Mesodermal cell (in vitro differentiated cells): Measurements from ENCODE around the gene SYNDIG1.
"Not testable (repeated sequence)": the region's sequence is repeated elsewhere in the genome, so short reads cannot be mapped to it uniquely, and the experiment has no call there.

Experiments
- H3K27ac ChIP-seq: 2 replicates; pipeline ENCODE4 v1.7.0; 2013; ENCODE audit warnings: mild to moderate bottlenecking, low read depth, low read length, moderate library complexity; ENCODE audit not compliant: severe bottlenecking
- H3K36me3 ChIP-seq: 2 replicates; pipeline ENCODE4 v1.7.1; 2013; ENCODE audit warnings: mild to moderate bottlenecking, low read length, moderate library complexity; ENCODE audit not compliant: control insufficient read depth, insufficient read depth
- H3K4me1 ChIP-seq: one replicate; pipeline ENCODE4 v1.7.1; 2013; ENCODE audit warnings: mild to moderate bottlenecking, low read length; ENCODE audit not compliant: insufficient read depth, control insufficient read depth, poor library complexity, severe bottlenecking
- H3K4me3 ChIP-seq: 2 replicates; pipeline ENCODE4 v1.7.0; 2013; ENCODE audit warnings: low read length, control low read depth, mild to moderate bottlenecking; ENCODE audit not compliant: insufficient read depth, poor library complexity, severe bottlenecking; ENCODE audit errors: extremely low read depth
- H3K9me3 ChIP-seq: 2 replicates; pipeline ENCODE4 v1.7.1; 2013; ENCODE audit warnings: mild to moderate bottlenecking, low read length, moderate library complexity; ENCODE audit not compliant: control insufficient read depth
- WGBS, 2 experiments: methylation state at CpG; one replicate each; pipeline ENCODE4 v1.1.5; 2013; ENCODE audit warnings: missing lambda C conversion rate in 2 of 2; ENCODE audit not compliant: insufficient coverage in 2 of 2; 5-methylcytosine and 5-hydroxymethylcytosine counted together

SYNDIG1 gene

DNA sequence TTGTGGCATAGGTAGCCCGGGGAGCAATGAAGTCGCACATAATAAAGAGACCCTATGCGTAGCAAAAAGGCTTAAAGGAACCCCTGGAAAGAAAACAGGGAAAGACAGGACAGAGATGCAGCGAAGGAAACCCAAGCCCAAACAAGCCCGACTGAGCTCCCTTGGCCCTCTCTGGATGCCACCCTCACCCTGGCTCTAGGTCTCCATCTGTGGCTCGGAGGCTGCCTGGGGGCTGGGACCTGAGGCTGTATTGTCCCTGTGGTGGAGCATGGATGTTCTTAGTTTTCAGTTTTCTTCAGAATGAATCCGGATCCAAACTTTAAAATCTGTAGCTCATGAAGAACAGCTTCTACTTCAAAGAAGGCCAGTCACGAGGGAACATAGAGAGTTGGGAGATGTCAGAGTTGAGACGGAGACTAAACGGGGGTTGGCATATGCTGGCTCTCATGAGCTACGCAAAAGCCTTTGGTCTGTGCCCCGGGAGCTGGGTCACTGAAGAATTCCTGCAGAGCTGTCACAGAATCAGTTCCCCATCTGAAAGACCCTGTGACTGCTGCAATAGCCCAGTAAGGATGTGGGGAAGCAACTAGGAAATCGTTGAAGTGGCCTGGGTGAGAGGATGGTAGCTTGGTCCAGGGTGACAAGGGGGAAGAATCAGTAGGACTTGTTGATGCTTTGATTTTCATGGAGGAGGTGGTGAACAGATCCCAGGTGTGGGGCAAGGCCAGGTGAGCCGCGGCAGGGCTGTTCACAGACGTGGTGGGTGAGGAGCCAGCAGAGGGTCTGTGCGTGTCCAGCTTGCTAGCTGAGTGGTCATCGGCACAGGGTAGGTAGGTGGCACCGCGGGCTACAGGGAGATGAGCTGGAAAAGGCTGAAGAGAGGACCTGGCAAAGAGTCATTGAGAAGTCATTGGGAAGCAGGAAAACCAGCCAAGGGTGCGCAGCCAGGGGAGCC lies 35.2 kb downstream of the SYNDIG1 start:
- H3K4me1 ChIP-seq, result peaks cover 21% of the 10 kb centered on the region
- no peak overlapping the region for H3K4me3 ChIP-seq
- H3K36me3 ChIP-seq, result no peaks in the 10 kb centered on the region
- WGBS, 2 experiments, result 92 to 94% methylated on average over 17 to 21 of the region's 21 CpGs
- no peak overlapping the region for H3K27ac ChIP-seq
- no peaks in the 10 kb centered on the region for H3K9me3 ChIP-seq

DNA sequence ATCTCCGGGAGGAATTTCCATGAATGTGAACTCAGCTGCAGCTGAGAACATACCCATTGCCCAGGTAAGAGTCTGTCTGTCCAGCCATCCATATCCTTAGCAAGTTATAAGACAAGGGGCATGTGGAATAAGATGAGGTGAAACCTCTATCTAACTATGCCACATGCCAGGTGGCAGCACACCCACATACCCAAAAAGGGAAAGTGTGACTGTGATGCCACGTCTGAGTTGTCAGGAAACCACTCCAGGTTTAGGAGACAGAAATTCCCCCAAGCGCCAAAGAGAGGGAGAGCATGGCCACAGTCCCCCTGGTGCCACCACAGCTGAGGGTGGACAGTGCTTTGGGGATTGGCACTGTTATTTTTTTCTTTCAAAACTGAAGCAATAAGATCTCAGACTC lies 36.7 kb downstream of the SYNDIG1 start:
- 71 to 88% methylated on average over 2 to 3 of the region's 3 CpGs for WGBS, 2 experiments
- no peaks in the 10 kb centered on the region for H3K36me3 ChIP-seq
- H3K4me1 ChIP-seq, result peaks cover 21% of the 10 kb centered on the region
- no peak overlapping the region for H3K27ac ChIP-seq
- H3K9me3 ChIP-seq, result no peaks in the 10 kb centered on the region
- no peak overlapping the region for H3K4me3 ChIP-seq

DNA sequence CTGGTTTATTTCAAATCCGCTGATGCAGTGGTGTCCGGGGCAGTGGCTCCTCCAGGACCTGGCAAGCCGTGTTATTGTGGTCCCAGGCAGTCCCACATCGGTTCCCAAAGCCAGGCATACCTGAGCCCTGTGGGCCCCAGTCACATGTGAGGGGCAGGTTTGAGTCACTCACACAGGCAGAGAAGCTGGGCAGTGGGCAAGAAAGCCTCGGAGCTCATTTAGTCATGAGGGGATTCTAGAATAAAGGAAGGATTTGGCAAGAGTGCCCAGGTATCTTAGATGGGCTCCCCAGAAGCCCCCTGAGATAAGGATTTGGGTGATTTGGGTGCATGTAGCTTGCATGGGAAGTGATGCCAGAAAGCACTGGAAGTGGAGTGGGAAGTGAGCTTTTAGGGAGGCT lies 37.3 kb downstream of the SYNDIG1 start:
- no peak overlapping the region for H3K4me3 ChIP-seq
- WGBS, 2 experiments, result 88 to 98% methylated on average over 4 to 5 of the region's 5 CpGs
- H3K4me1 ChIP-seq, result peaks cover 21% of the 10 kb centered on the region
- H3K36me3 ChIP-seq, result no peaks in the 10 kb centered on the region
- no peaks in the 10 kb centered on the region for H3K9me3 ChIP-seq
- H3K27ac ChIP-seq, result no peak overlapping the region

DNA sequence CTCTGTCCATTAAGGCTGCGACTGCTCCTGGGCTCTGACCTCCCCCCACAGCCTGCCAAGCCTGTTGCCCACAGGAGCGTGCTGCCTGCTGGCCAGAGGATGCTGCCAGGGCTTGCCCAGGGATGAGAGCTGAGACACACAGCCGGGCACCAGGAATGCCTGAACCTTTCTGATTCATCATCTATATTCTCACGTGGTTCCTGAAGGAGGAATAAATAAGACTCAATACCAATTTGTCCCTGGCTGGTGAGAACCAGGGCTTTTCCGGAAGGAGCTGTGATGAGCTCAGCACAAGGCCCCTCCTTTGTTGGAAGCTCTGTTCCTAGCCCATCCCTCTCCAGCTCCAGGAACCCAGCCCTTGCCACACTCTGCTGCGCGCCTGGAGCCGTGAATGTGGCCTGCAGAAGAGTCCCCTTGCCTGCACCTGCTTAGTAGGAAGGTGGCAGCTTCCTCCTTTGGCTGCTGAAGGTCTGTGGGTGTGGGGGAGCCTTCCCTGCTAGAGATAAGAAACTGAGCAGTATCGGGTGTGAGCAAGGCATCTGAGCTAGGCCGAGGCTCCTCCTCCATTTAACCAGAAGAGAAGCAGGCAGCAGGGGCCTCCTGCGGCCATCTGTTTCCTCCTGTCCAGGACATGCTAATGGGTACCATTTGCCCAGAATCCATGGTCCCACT lies 37.9 kb downstream of the SYNDIG1 start:
- Histone ChIP-seq H3K36me3 (no peaks in the 10 kb centered on the region), H3K9me3 (no peaks in the 10 kb centered on the region), H3K27ac (no peak overlapping the region), H3K4me3 (no peak overlapping the region), H3K4me1 (peaks cover 21% of the 10 kb centered on the region)
- WGBS, 2 experiments, result 85% methylated on average over 7 to 8 of the region's 11 CpGs

DNA sequence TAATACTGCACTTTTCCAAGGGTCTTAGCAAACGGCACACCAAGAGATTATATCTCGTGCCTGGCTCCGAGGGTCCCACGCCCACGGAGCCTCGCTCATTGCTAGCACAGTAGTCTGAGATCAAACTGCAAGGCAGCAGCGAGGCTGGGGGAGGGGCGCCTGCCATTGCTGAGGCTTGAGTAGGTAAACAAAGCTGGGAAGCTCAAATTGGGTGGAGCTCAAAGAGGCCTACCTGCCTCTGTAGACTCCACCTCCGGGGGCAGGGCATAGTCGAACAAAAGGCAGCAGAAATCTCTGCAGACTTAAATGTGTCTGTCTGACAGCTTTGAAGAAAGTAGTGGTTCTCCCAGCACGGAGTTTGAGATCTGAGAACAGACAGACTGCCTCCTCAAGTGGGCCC lies 43.0 kb downstream of the SYNDIG1 start:
- H3K4me3 ChIP-seq, H3K27ac ChIP-seq, H3K9me3 ChIP-seq, H3K4me1 ChIP-seq, H3K36me3 ChIP-seq: not testable (repeated sequence)
- 91 to 93% methylated on average over 7 to 10 of the region's 11 CpGs for WGBS, 2 experiments

DNA sequence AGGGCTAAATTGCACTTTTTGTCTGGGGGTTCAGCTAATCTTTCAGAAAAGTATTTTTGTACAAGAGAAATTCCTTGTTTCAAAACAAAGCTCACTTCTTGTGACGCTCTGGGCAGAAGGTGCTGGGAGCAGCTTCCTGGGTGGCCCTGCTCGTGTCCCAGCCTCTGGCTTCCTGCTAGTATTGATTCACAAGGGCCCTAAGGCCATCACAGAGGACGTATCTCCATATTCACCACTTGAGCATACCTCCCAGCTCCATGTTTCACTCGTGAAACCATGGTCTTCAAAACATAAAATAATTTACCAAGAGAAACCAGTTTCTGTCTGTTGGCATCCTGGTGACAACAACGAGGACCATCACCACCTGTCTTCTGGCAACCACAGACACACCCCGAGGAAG lies 49.1 kb downstream of the SYNDIG1 start:
- Histone ChIP-seq H3K4me3 (no peak overlapping the region), H3K4me1 (no peaks in the 10 kb centered on the region), H3K27ac (no peak overlapping the region), H3K9me3 (no peaks in the 10 kb centered on the region), H3K36me3 (no peaks in the 10 kb centered on the region)
- 90 to 93% methylated on average over 3 to 6 of the region's 6 CpGs for WGBS, 2 experiments

DNA sequence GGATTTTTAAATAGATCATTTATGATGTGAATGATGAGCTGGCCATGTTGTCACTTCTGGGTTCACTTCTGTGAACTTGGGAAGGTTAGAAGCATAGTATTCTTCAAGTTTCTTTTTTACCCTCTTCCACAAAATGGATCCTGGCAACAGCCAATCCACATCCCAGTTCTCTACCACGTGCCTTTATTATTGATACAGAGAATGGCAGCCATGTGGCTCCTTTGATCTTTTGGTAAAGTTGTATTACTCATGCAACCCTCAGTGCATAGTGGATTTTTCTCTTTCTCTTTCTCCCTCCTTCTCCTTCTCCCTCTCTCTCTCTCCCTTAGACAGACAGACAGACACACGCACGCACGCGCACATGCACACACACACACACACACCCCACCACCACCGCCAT lies 50.0 kb downstream of the SYNDIG1 start:
- no peaks in the 10 kb centered on the region for H3K4me1 ChIP-seq
- no peaks in the 10 kb centered on the region for H3K9me3 ChIP-seq
- H3K4me3 ChIP-seq, result no peak overlapping the region
- no peak overlapping the region for H3K27ac ChIP-seq
- 88% methylated on average over 5 of the region's 6 CpGs; no CpG with 5 or more reads in 1 of the 2 experiments for WGBS, 2 experiments
- no peaks in the 10 kb centered on the region for H3K36me3 ChIP-seq

DNA sequence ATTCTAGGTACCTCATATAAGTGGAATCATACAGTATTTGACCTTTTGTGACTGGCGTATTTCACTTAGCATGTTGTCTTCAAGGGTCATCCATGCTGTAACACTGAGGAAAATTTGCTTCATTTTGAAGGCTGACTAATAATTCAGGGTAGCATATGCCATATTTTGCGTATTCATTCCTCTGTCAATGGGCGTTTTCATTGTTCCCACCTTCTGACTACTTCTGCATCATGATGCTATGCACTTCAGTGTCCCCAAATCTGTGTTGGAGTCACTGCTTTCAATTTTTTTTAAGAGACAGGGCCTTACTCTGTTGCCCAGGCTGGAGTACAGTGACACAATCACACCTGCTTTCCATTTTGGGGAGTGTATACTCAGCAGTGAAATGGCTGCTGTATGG lies 51.6 kb downstream of the SYNDIG1 start:
- 80 to 97% methylated on average over 3 of the region's 3 CpGs for WGBS, 2 experiments
- Histone ChIP-seq H3K9me3 (no peaks in the 10 kb centered on the region), H3K36me3 (no peaks in the 10 kb centered on the region), H3K4me3 (no peak overlapping the region), H3K4me1 (no peaks in the 10 kb centered on the region), H3K27ac (no peak overlapping the region)

DNA sequence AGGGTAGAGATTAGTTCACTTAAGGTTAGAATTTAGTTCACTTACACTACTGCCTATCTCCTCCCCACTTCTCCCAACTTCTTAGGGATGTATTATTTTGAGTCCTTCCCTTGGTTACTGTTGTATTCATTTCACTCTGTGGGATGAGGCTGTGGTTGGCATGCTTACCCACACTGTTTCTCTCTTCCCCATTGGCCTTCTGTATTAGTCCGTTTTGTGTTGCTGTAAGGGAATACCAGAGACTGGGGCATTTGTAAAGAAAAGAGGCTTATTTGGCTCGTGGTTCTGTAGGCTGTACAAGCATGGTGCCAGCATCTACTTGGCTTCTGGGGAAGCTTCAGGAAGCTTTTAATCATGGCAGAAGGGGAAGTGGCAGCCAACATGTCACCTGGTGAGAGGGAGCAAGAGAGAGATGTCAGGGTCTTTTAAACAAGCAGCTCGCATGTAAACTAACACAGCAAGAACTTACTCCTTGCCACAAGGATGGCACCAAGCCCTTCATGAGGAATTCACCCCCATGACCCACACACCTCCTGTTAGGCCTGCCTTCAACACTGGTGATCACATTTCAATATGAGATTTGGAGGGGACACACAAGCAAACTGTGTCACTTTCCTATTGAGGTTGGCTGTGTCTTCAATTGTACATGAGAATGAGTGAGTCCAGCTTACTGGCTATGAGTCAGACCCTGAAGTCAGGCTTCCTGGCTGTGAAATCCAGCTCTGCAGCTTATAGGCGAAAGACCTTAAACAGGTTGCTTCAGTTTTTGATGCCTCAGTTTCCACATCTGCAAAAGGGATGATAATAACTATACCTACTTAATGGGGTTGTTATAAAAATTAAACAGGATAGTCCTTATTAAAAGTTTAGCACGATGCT lies 53.3 kb downstream of the SYNDIG1 start:
- no peak overlapping the region for H3K27ac ChIP-seq
- H3K4me3 ChIP-seq, result no peak overlapping the region
- H3K36me3 ChIP-seq, result no peaks in the 10 kb centered on the region
- H3K4me1 ChIP-seq, result no peaks in the 10 kb centered on the region
- WGBS, 2 experiments, result 89 to 94% methylated on average over 3 of the region's 5 CpGs
- no peaks in the 10 kb centered on the region for H3K9me3 ChIP-seq

DNA sequence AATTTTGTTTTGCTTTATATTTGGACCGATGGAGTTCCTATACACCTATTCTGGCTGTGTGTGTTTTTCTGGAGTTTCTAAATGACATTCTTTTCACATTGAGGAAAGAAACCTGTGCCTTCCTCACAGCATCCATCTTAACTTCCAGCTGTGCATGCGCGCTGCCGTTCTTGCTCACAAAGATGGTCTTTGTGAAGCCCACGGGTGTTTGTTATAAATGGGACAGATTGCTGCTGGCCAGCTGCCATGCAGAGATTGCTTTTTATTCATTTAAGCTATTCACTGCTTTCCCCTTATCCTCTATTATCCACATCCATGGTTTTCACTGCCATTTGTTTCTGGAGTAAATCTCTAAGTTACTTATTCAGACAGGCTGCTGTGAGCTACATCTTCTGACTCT lies 54.2 kb downstream of the SYNDIG1 start:
- 60 to 95% methylated on average over 1 to 4 of the region's 5 CpGs for WGBS, 2 experiments
- no peak overlapping the region for H3K27ac ChIP-seq
- H3K4me1 ChIP-seq, result no peaks in the 10 kb centered on the region
- H3K9me3 ChIP-seq, result no peaks in the 10 kb centered on the region
- H3K4me3 ChIP-seq, result no peak overlapping the region
- H3K36me3 ChIP-seq, result no peaks in the 10 kb centered on the region
